GM20431 (cell line): ENCODE results near the gene SPANXN1.
"Not testable (repeated sequence)": the region's sequence is repeated elsewhere in the genome, so short reads cannot be mapped to it uniquely, and the experiment has no call there.

Source experiments
- in situ Hi-C: fragments of 300-500 bp; cut with MseI, MboI; formaldehyde crosslinking; loops from one replicate; pipeline ENCODE4 v1.15.0; 2020; ENCODE audit warnings: low sequenced_read_pairs; ENCODE audit not compliant: unreplicated experiment

SPANXN1 gene

GRCh38 chrX:145247203-145247602 lies at the start of gene SPANXN1:
SPANXN1 (plus strand) TSS chrX:145247503; CDS start chrX:145247587, 84 bp downstream.
- in situ Hi-C loops: not testable (repeated sequence)

GRCh38 chrX:145199078-145199477 lies 48.2 kb upstream of the SPANXN1 start:
- in situ Hi-C loops: no loop called here

GRCh38 chrX:145213504-145213903 lies 33.8 kb upstream of the SPANXN1 start:
- in situ Hi-C loops: no loop called here

- in situ Hi-C loops: no loop called here
Observed at GRCh38 chrX:145292218-145292617, 44.9 kb downstream of the SPANXN1 start.
